Measurements from ENCODE around the gene PLCD3.

- TF ChIP-seq ZBTB26 (CRISPR knock-in tag; IDR thresholded peaks at IDR 0.05) (no peak), COPS2 (conservative IDR thresholded peaks at IDR 0.05) (no peak), SREBF1 (IDR thresholded peaks at IDR 0.05; ENCODE audit: borderline replicate concordance, low read depth, low read length) (no peak), E2F3 (CRISPR knock-in tag; IDR thresholded peaks at IDR 0.05) (no peak), CTCF (IDR thresholded peaks at IDR 0.05 in 2 of 3, conservative IDR thresholded peaks at IDR 0.05 in 1 of 3; ENCODE audit: insufficient read depth in 2 of 3, low read depth in 1 of 3, low read length in 3 of 3) (no peak), ZNF407 (IDR thresholded peaks at IDR 0.05; ENCODE audit: low read depth) (no peak), CREB1 (IDR thresholded peaks at IDR 0.05) (no peak), CREB1 (CRISPR knock-in tag; IDR thresholded peaks at IDR 0.05) (no peak)
These were observed 51.1 kb downstream of the PLCD3 start for GRCh38 chr17:45081047-45081703.

All from K562 (cell line).